Loucy (cell line): Measurements from ENCODE around the gene FBXO31.
"Not testable (repeated sequence)": the region's sequence is repeated elsewhere in the genome, so short reads cannot be mapped to it uniquely, and the experiment has no call there.

ENCODE experiments used
- H2AFZ ChIP-seq: fragments of 200-600 bp; sonication (generic); 2 replicates; pipeline ENCODE4 v1.6.0; 2016; ENCODE audit warnings: antibody characterized with exemption, mild to moderate bottlenecking, low read length, moderate library complexity
- H3F3A ChIP-seq: fragments of 200-600 bp; 2 replicates; pipeline ENCODE4 v1.6.0; 2016; ENCODE audit warnings: antibody characterized with exemption, low read depth, mild to moderate bottlenecking
- H3K27me3 ChIP-seq: fragments of 200-600 bp; sonication (generic); 2 replicates; pipeline ENCODE4 v1.6.1; 2014; ENCODE audit warnings: low read length, mild to moderate bottlenecking; ENCODE audit not compliant: insufficient read depth, poor library complexity, severe bottlenecking
- H3K36me3 ChIP-seq: fragments of 200-600 bp; sonication (generic); 2 replicates; pipeline ENCODE4 v1.6.1; 2016; ENCODE audit warnings: low read length; ENCODE audit not compliant: insufficient read depth
- H3K4me1 ChIP-seq: fragments of 200-600 bp; sonication (generic); 2 replicates; pipeline ENCODE4 v1.5.1; 2014; ENCODE audit warnings: low read length, mild to moderate bottlenecking; ENCODE audit not compliant: insufficient read depth, poor library complexity, severe bottlenecking
- H3K4me2 ChIP-seq: fragments of 200-600 bp; sonication (generic); 2 replicates; pipeline ENCODE4 v1.6.0; 2014; ENCODE audit warnings: antibody characterized with exemption, low read length, low read depth, mild to moderate bottlenecking; ENCODE audit not compliant: poor library complexity, severe bottlenecking
- H3K4me3 ChIP-seq: fragments of 200-600 bp; sonication (generic); 2 replicates; pipeline ENCODE4 v1.5.1; 2014; ENCODE audit warnings: low read length, mild to moderate bottlenecking, mixed read lengths; ENCODE audit not compliant: poor library complexity, severe bottlenecking
- H3K79me2 ChIP-seq: fragments of 200-600 bp; sonication (generic); 2 replicates; pipeline ENCODE4 v1.6.1; 2014; ENCODE audit warnings: low read length; ENCODE audit not compliant: insufficient read depth
- H3K9ac ChIP-seq: fragments of 200-600 bp; sonication (generic); 2 replicates; pipeline ENCODE4 v1.6.0; 2014; ENCODE audit warnings: mild to moderate bottlenecking, low read depth, low read length, moderate library complexity; ENCODE audit not compliant: poor library complexity, severe bottlenecking
- H3K9me2 ChIP-seq: fragments of 200-600 bp; sonication (generic); replicated peaks from 2 replicates; pipeline ENCODE4 v1.6.1; 2016; ENCODE audit warnings: low read depth, low read length, mixed read lengths
- H3K9me3 ChIP-seq: fragments of 200-600 bp; sonication (generic); 2 replicates; pipeline ENCODE4 v1.6.1; 2014; ENCODE audit warnings: mild to moderate bottlenecking, antibody characterized with exemption, low read length, low read depth; ENCODE audit not compliant: insufficient read depth
- H4K20me1 ChIP-seq: fragments of 200-600 bp; sonication (generic); 2 replicates; pipeline ENCODE4 v1.6.0; 2014; ENCODE audit warnings: antibody characterized with exemption, low read length, mild to moderate bottlenecking; ENCODE audit not compliant: insufficient read depth, poor library complexity, severe bottlenecking
- EZH2phosphoT487 ChIP-seq: fragments of 200-600 bp; IDR thresholded peaks from 2 replicates; pipeline ENCODE4 v1.6.1; 2018; ENCODE audit warnings: antibody characterized with exemption, mild to moderate bottlenecking, moderate library complexity, borderline replicate concordance
- TF ChIP-seq, protein P1 (sequence below): fragments of 200-600 bp; sonication (generic); conservative IDR thresholded peaks from 2 replicates; pipeline ENCODE4 v1.5.1; 2014; ENCODE audit warnings: mild to moderate bottlenecking, antibody characterized with exemption, low read length

The FBXO31 gene

DNA sequence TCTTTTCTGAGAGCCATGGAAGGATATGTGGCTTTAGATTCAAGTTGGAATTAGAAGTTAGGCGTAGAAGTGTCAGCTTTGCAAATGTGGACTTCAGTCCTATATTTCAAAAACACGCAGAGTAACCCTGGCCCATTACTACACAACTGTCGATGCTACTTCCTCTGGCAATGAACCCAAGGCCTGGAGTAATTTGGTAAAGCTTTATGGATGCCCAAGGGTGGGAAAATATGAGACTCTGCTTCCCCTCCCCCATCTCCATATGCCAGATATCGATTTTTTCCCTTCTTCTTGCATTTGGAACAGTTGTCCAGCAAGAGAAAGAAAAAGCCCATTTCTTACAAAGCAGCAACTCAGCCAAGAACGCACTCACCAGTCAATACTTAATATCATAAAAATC, 5.7 kb upstream of the FBXO31 start:
- Histone ChIP-seq H3K79me2 (peaks cover 16% of the 10 kb centered on the region), H3K4me3 (peak overlapping the region; percentile 65), H4K20me1 (peaks cover 15% of the 10 kb centered on the region), H3F3A (peaks cover 4% of the 10 kb centered on the region; the same call in 1 of the 2 replicates), H3K4me2 (peak overlapping the region; percentile 80), H3K36me3 (no peaks in the 10 kb centered on the region), H3K9me2 (no peaks in the 10 kb centered on the region), H3K9me3 (no peaks in the 10 kb centered on the region), H3K9ac (peak overlapping the region; percentile 63), H3K4me1 (peaks cover 48% of the 10 kb centered on the region), H2AFZ (no peak overlapping the region), H3K27me3 (no peaks in the 10 kb centered on the region)
- TF ChIP-seq, protein P1, sequence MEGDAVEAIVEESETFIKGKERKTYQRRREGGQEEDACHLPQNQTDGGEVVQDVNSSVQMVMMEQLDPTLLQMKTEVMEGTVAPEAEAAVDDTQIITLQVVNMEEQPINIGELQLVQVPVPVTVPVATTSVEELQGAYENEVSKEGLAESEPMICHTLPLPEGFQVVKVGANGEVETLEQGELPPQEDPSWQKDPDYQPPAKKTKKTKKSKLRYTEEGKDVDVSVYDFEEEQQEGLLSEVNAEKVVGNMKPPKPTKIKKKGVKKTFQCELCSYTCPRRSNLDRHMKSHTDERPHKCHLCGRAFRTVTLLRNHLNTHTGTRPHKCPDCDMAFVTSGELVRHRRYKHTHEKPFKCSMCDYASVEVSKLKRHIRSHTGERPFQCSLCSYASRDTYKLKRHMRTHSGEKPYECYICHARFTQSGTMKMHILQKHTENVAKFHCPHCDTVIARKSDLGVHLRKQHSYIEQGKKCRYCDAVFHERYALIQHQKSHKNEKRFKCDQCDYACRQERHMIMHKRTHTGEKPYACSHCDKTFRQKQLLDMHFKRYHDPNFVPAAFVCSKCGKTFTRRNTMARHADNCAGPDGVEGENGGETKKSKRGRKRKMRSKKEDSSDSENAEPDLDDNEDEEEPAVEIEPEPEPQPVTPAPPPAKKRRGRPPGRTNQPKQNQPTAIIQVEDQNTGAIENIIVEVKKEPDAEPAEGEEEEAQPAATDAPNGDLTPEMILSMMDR: no peak
- TF ChIP-seq EZH2phosphoT487: no peak

DNA sequence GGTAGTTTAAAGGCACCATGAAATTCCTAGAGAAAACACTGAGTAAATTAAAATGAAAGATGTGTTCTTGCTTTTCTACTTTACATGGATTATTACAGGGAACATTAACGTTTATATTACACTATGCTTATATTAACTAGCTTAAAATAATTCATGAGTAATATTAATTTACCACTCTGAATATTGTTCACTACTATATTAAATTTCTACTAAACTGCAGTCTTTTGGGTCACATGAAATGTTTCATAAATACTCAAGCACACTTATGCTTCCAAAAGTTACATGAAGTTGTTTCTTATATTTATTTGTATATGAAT, 5.2 kb upstream of the FBXO31 start:
- H3K9me3 ChIP-seq: no peaks in the 10 kb centered on the region
- H3K36me3 ChIP-seq: no peaks in the 10 kb centered on the region
- H3K9ac ChIP-seq: peak overlapping the region; percentile 63
- H3K4me3 ChIP-seq: peak overlapping the region; percentile 65
- no peaks in the 10 kb centered on the region for H3K9me2 ChIP-seq
- H3K4me2 ChIP-seq: peak overlapping the region; percentile 80
- no peaks in the 10 kb centered on the region for H3K27me3 ChIP-seq
- peaks cover 44% of the 10 kb centered on the region for H3K4me1 ChIP-seq
- H2AFZ ChIP-seq: no peak overlapping the region; the same call in 1 of the 2 replicates
- H3F3A ChIP-seq: peaks cover 4% of the 10 kb centered on the region; the same call in 1 of the 2 replicates
- TF ChIP-seq, protein P1: no peak
- no peak for TF ChIP-seq EZH2phosphoT487
- H3K79me2 ChIP-seq: peaks cover 12% of the 10 kb centered on the region
- peaks cover 10% of the 10 kb centered on the region for H4K20me1 ChIP-seq

DNA sequence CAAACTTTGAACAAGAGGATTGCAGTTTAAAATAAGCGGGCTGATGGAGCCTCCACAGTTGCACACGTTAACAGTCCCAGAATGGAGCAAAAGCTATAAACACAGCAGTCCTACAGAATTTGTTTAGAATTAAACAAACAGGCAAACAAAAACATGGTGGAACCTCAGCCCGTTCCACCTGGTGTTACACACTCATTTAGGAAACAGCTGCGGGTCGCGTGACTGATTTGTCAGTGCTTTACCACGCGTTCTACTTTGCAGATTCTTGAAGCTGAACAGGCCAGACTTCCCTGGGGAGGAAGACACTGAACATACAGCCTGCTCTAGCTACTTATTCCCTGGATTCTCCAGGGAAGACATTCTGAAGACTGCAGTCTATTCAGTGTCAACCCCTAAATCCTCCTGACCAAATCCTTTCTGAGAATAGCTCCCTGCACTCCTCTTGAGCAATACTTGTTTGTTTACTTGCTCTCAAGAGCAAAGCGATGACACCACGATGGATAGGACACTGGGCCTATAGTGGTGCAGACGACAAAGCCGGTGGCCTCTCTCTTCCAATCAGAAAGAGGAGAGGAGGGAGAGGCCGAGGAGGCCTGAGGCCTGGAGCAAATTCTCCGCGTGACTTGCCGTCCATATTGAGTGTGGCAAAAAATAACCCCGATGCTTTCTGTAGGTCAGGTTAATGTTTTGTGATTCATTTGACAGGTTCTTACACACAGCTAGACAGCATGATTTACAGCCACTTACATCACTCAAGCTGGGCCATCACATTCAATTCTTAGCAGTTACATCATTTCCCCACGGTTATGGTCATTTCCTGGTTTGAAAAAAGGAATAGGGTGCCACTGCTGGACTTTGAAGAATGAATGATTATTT, 4.6 kb upstream of the FBXO31 start:
- Histone ChIP-seq H4K20me1 (peaks cover 4% of the 10 kb centered on the region), H3K9ac (peak overlapping the region; percentile 63), H3K4me2 (peak overlapping the region; percentile 80), H3K4me3 (peak overlapping the region; percentile 65), H3K36me3 (no peaks in the 10 kb centered on the region), H3F3A (peaks cover 4% of the 10 kb centered on the region; the same call in 1 of the 2 replicates), H3K9me2 (no peaks in the 10 kb centered on the region), H2AFZ (peak overlapping the region; percentile 59), H3K27me3 (no peaks in the 10 kb centered on the region), H3K9me3 (no peaks in the 10 kb centered on the region), H3K79me2 (peaks cover 6% of the 10 kb centered on the region), H3K4me1 (peaks cover 38% of the 10 kb centered on the region)
- no peak for TF ChIP-seq EZH2phosphoT487
- TF ChIP-seq, protein P1: no peak

DNA sequence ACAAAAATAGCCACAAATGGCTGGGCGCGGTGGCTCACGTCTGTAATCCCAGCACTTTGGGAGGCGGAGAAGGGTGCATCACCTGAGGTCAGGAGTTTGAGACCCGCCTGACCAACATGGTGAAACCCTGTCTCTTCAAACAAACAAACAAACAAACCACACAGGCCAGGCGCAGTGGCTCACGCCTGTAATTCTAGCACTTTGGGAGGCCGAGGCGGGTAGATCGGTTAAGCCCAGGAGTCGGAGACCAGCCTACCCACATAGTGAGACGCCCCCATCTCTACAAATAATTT, 1.2 kb upstream of the FBXO31 start:
- H3F3A ChIP-seq, H3K9me2 ChIP-seq, H3K36me3 ChIP-seq, H3K27me3 ChIP-seq, H3K9me3 ChIP-seq: not testable (repeated sequence)
- Histone ChIP-seq H3K9ac (peak overlapping the region; percentile 82), H4K20me1 (peaks cover 15% of the 10 kb centered on the region), H2AFZ (peak overlapping the region; percentile 85), H3K4me1 (peaks cover 52% of the 10 kb centered on the region), H3K4me2 (peak overlapping the region; percentile 68), H3K79me2 (peaks cover 31% of the 10 kb centered on the region), H3K4me3 (peak overlapping the region; percentile 79)
